Thymus (tissue), 11 donors: ENCODE data around the gene FUT8. TPM values are rescaled to one million over a fixed set of nuclear protein-coding genes. Genes with fewer than 3 reads are reported as not detected.
"Not testable (repeated sequence)": the region's sequence is repeated elsewhere in the genome, so short reads cannot be mapped to it uniquely, and the experiment has no call there.

ENCODE experiments used
- DNase-seq, 9 donors: peaks; one replicate each; pipeline ENCODE4 v3.0.0-alpha.2; 2013; ENCODE audit warnings: low spot score in 9 of 9, low read depth in 6 of 9, missing footprints in 1 of 9
- H3K27ac ChIP-seq, 2 donors: one replicate each; pipeline ENCODE4 v1.5.1; 2013; ENCODE audit warnings: control low read depth in 1 of 2, low read depth in 1 of 2, low read length in 1 of 2, mild to moderate bottlenecking in 1 of 2, moderate library complexity in 1 of 2
- H3K27me3 ChIP-seq, 2 donors: one replicate each; pipeline ENCODE4 v1.5.1; 2013; ENCODE audit warnings: low read length in 1 of 2; ENCODE audit not compliant: control insufficient read depth in 2 of 2, insufficient read depth in 1 of 2
- H3K36me3 ChIP-seq, 2 donors: one replicate each; pipeline ENCODE4 v1.5.1; 2013; ENCODE audit warnings: low read length in 1 of 2, mild to moderate bottlenecking in 1 of 2, moderate library complexity in 1 of 2; ENCODE audit not compliant: control insufficient read depth in 2 of 2, insufficient read depth in 2 of 2
- H3K4me1 ChIP-seq, 2 donors: one replicate each; pipeline ENCODE4 v1.5.1; 2013; ENCODE audit warnings: low read length in 2 of 2; ENCODE audit not compliant: control insufficient read depth in 2 of 2, insufficient read depth in 2 of 2
- H3K4me3 ChIP-seq, 2 donors: one replicate each; pipeline ENCODE4 v1.5.1; 2013; ENCODE audit warnings: low read length in 2 of 2, control low read depth in 1 of 2, mild to moderate bottlenecking in 1 of 2
- H3K9me3 ChIP-seq, 2 donors: one replicate each; pipeline ENCODE4 v1.5.1; 2013; ENCODE audit warnings: low read length in 1 of 2, mild to moderate bottlenecking in 1 of 2; ENCODE audit not compliant: control insufficient read depth in 2 of 2, insufficient read depth in 1 of 2
- WGBS: extraction: QIAGEN DNeasy Blood & Tissue Kit; methylation state at CpG from one replicate; pipeline ENCODE4 v1.1.7; 2013; 5-methylcytosine and 5-hydroxymethylcytosine counted together
- polyA plus RNA-seq: library from polyadenylated mRNA; stranded (reverse); fragments of 200-250 nt; gene quantifications from one replicate; pipeline ENCODE4 v1.2.3, GENCODE V29; 2013
- total RNA-seq: library from RNA; stranded (reverse); fragments of 120-200 nt; gene quantifications from one replicate; pipeline ENCODE4 v1.2.4, GENCODE V29; 2013
- donor health status: healthy.

Gene FUT8
- total and polyA plus RNA-seq, 2 donors = 15.0 to 35.2 TPM

GRCh38 chr14:65620195-65620594 is 207.7 kb downstream of the FUT8 start:
- Histone ChIP-seq H3K4me3 (no peak overlapping the region), H3K9me3 (no peaks in the 10 kb centered on the region), H3K27me3 (no peaks in the 10 kb centered on the region), H3K27ac (no peak overlapping the region), H3K36me3 (peaks cover 0 to 12% of the 10 kb centered on the region in 2 donors), H3K4me1 (no peaks in the 10 kb centered on the region)
- no peak for DNase-seq

DNA sequence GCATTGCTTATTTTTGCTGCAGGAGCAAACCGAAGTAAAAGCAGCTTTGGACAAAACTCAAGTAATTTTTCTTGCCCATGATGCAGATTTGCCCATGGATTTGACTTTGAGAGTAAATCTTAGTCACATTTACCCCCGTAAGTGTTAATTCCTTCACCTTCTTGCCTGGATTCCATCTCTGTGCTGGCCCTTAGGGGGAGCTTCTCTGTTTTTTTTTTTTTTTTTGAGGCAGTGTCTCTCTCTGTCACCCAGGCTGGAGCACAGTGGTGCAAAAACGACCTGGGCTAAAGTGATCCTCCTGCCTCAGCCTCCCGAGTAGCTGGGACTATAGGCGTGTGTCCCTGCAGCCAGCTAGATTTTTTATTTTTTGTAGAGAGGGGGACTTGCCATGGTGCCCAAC is 210.2 kb downstream of the FUT8 start:
- WGBS = 98% methylated on average over 5 of the region's 5 CpGs

DNA sequence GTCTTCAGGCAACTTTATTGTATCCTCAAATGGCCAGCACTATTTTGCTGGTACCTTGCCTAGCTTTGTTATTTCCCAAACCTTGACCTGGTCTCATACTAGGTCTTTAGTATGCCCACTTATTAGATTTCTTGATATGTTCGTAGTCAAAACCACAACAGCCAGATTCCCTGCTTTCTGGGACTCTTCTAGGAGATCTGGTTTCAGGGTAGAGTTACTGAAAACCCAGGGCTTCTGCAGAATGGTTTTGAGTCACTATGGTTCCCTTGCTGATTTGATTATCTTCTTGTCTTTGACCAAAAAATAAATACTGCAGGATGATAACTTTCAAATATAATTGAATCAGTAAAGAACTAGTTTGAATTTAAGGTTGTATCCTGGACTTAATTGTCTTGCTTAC is 211.2 kb downstream of the FUT8 start:
- Histone ChIP-seq H3K4me1 (no peaks in the 10 kb centered on the region), H3K27me3 (no peaks in the 10 kb centered on the region), H3K36me3 (peaks cover 0 to 9% of the 10 kb centered on the region in 2 donors), H3K9me3 (no peaks in the 10 kb centered on the region), H3K27ac (no peak overlapping the region), H3K4me3 (no peak overlapping the region)
- no peak for DNase-seq
- WGBS = 95% methylated on average over 1 of the region's 1 CpG

More for the DNA sequence above, 210.2 kb downstream of the FUT8 start:
- no peak overlapping the region for H3K27ac ChIP-seq
- H3K27me3 ChIP-seq = no peaks in the 10 kb centered on the region
- no peaks in the 10 kb centered on the region for H3K4me1 ChIP-seq
- DNase-seq = no peak
- no peaks in the 10 kb centered on the region for H3K9me3 ChIP-seq
- peaks cover 0 to 9% of the 10 kb centered on the region in 2 donors for H3K36me3 ChIP-seq
- H3K4me3 ChIP-seq = no peak overlapping the region

DNA sequence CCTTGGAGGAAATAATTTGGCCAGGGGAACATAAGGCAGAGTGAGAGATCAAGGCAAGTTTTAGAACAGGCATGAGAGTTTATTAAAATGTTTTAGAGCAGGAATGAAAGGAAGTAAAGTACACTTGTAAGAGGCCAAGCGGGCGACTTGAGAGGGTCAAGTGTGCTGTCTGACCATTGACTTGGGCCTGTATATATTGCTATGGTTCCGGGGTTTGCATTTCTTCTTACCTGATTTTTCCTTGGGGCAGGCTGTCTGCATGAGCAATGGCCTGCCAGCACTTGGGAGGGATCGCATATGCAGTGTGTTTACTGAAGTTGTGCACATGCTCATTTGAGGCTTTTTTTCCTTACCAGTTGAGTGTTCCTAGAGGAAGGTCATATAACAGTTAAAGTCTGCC is 214.8 kb downstream of the FUT8 start:
- Histone ChIP-seq H3K4me1 (no peaks in the 10 kb centered on the region), H3K4me3 (no peak overlapping the region), H3K27ac (no peak overlapping the region), H3K27me3 (no peaks in the 10 kb centered on the region), H3K36me3 (peaks cover 0 to 12% of the 10 kb centered on the region in 2 donors), H3K9me3 (no peaks in the 10 kb centered on the region)
- 99% methylated on average over 4 of the region's 4 CpGs for WGBS
- no peak for DNase-seq

DNA sequence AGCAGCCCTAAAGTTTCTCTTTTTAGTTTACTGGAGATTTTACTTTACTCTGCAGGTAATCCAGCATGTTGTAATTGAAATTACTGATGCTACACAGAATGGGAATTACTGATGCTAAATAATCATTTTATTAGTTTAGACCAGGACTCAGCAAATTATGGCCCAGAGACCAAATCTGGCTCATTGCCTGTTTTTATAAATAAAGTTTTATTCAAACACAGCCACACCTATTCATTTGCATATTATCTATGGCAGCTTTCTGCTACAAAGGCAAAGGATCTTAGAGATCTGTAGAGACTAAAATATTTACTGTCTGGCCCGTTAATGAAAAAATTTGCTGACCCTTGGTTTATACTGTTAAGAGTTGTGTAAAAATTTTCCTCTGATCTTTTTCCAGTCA is 216.1 kb downstream of the FUT8 start:
- DNase-seq = no peak

DNA sequence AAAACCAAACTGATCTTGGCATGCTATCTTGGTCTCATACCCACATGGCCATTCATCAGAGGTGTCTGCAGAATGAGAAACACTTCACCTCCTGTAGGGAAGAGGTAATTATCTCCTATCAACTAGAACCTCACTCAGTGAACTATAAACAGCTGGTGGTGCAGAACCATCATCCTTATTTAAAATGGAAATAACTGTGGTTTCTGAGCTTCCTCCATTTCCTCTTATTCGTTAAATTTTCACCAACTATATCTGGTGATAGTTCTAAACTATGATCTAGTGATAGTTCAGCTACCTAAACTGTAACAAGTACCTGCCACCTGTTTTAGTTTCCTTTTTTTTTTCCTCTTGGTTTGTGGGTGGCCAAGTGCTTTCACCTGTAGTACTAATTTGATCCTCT is 218.5 kb downstream of the FUT8 start:
- Histone ChIP-seq H3K36me3 (peaks cover 0 to 10% of the 10 kb centered on the region in 2 donors), H3K27ac (no peak overlapping the region), H3K4me1 (no peaks in the 10 kb centered on the region), H3K4me3 (no peak overlapping the region), H3K27me3 (no peaks in the 10 kb centered on the region), H3K9me3 (no peaks in the 10 kb centered on the region)
- 13% methylated on average over 1 of the region's 1 CpG for WGBS
- no peak for DNase-seq

More for the DNA sequence above, 216.1 kb downstream of the FUT8 start:
- Histone ChIP-seq H3K27me3 (no peaks in the 10 kb centered on the region), H3K27ac (no peak overlapping the region), H3K4me1 (no peaks in the 10 kb centered on the region), H3K4me3 (no peak overlapping the region), H3K9me3 (no peaks in the 10 kb centered on the region), H3K36me3 (peaks cover 0 to 10% of the 10 kb centered on the region in 2 donors)
- 97% methylated on average over 1 of the region's 1 CpG for WGBS

DNA sequence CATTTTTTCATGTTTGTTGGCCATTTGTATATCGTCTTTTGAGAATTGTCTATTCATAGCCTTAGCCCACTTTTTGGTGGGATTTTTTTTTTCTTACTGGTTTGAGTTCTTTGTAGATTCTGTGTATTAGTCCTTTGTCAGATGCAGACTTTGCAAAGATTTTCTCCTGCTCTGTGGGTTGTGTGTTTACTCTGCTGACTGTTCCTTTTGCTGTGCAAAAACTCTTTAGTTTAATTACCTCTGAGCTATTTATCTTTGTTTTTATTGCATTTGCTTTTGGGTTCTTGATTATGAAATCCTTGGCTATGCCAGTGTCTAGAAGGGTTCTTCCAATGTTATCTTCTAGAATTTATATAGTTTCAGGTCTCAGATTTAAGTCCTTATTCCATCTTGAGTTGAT is 220.0 kb downstream of the FUT8 start:
- Histone ChIP-seq H3K36me3 (peaks cover 0 to 6% of the 10 kb centered on the region in 2 donors), H3K9me3 (no peaks in the 10 kb centered on the region)
- 97% methylated on average over 1 of the region's 1 CpG for WGBS

GRCh38 chr14:65633666-65634065 is 221.1 kb downstream of the FUT8 start:
- not testable (repeated sequence) for H3K27ac ChIP-seq, H3K9me3 ChIP-seq, H3K4me1 ChIP-seq, DNase-seq, H3K4me3 ChIP-seq, H3K36me3 ChIP-seq, H3K27me3 ChIP-seq
- WGBS = 99% methylated on average over 25 of the region's 26 CpGs

More for the DNA sequence above, 220.0 kb downstream of the FUT8 start:
- no peak for DNase-seq
- no peak overlapping the region for H3K27ac ChIP-seq
- no peaks in the 10 kb centered on the region for H3K27me3 ChIP-seq
- H3K4me1 ChIP-seq = peaks cover 0 to under 1% of the 10 kb centered on the region in 2 donors
- no peak overlapping the region for H3K4me3 ChIP-seq

DNA sequence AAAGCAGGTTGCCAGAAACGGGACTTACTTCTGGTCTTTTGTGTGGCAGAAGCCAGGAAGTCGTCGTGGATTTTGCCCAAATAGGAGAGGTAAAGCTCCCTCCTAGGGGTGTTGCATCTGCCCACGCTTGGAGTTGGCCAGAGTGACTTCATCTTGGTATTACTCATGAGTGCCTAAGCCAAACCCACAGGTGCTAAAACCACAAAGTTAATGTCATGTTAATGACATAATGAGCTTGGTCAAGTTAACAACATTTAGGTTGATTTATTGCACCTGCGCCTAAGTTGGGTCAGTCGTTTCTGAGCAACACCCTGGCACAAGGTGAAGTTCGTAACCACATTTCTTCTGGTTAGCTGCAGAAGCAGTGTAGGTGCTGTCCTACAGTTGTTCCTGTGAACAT is 225.2 kb downstream of the FUT8 start:
- Histone ChIP-seq H3K27me3 (no peaks in the 10 kb centered on the region), H3K9me3 (no peaks in the 10 kb centered on the region), H3K4me3 (no peak overlapping the region), H3K27ac (no peak overlapping the region), H3K4me1 (peaks cover 0 to 6% of the 10 kb centered on the region in 2 donors), H3K36me3 (no peaks in the 10 kb centered on the region)
- peak in 2 of 9 donors; percentile 1 to 8 for DNase-seq
- WGBS = 68% methylated on average over 7 of the region's 7 CpGs

GRCh38 chr14:65639216-65639615 is 226.7 kb downstream of the FUT8 start:
- H3K27ac ChIP-seq = no peak overlapping the region
- H3K36me3 ChIP-seq = no peaks in the 10 kb centered on the region
- no peaks in the 10 kb centered on the region for H3K9me3 ChIP-seq
- peaks cover 0 to 6% of the 10 kb centered on the region in 2 donors for H3K4me1 ChIP-seq
- 95% methylated on average over 1 of the region's 1 CpG for WGBS
- no peak for DNase-seq
- no peak overlapping the region for H3K4me3 ChIP-seq
- H3K27me3 ChIP-seq = no peaks in the 10 kb centered on the region
